ENCODE data around the gene TMEM134.
"Not testable (repeated sequence)": the region's sequence is repeated elsewhere in the genome, so short reads cannot be mapped to it uniquely, and the experiment has no call there.

TMEM134 gene

DNA sequence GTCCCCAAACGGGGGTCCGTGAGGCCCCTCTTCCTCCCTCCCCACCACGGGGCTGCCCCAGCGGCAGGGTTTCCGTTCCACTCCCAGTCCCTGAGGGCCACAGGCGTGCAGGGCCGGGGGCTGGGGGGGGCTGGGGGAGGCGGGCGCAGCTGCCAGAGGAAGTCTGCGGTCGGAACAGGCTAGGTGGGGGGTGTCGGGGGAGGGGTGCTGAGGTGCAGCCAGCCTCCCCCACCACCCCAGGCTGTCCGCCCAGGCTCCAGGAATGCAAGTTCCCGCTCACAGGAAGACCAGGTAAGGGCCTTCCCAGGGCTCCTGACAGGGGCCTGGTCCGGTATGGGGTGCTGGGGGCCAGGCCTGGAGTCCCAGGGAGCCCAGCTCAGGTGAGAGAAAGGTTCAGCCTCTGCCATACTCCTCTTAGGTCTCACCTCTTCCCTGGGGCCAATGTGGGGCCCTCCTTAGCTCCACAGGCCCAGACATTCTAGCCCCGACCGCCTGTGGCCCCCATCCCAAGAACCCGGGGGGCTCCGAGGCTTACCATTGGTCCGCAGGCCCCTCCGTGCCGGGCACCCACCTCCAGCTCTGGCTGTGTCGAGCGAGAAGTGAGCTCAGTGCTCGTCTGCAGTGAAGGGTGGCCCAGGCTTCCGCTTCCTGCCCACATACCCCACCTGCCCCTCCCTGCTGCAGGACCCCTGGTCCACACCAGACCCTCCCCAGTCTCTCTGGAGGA is 31.8 kb downstream of the TMEM134 start, which contains the start of gene PTPRCAP:
Gene PTPRCAP (minus strand): TSS at position 601 of the 727 bp plus-strand sequence. CDS start 63 bp downstream, at position 538.
- DNase-seq: peak; percentile 60

- DNase-seq: peak; percentile 81
These were observed 32.5 kb downstream of the TMEM134 start for GRCh38 chr11:67436459-67437081.

DNA sequence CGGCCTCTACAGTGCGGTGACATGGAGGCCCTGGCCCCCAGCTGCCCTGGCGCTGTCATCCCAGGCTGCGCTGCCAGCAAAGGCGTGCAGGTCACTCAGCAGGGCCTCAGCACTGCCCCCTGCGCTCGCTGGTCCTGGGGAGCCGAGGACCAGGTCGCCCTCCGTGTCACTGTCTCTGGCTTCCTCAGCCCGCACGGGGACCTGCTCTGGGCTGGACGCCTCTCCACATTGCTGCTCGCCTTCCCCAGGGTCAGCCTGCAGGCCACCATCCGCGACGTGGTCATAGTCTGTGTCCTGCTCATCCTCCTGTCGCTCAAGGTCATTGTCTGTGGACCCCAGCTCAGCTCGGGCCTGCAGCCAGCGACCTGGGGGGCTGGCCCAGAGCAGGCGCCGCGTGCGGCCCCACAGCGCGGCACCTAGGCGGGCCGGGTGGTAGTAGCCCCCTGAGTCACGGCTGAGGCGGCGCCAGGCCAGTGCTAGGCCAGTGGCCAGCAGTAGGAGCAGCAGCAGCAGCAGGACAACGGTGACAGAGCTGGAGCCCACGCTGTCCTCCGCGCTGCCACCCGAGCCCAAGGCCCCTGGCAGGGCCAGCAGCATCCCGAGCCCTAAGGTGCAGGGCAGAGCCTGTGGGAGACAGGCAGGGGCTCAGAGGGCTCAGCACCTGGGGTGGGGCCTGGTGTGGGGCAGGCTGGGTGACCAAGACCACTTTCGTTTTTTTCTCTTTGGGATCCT is 33.2 kb downstream of the TMEM134 start:
- DNase-seq: no peak

DNA sequence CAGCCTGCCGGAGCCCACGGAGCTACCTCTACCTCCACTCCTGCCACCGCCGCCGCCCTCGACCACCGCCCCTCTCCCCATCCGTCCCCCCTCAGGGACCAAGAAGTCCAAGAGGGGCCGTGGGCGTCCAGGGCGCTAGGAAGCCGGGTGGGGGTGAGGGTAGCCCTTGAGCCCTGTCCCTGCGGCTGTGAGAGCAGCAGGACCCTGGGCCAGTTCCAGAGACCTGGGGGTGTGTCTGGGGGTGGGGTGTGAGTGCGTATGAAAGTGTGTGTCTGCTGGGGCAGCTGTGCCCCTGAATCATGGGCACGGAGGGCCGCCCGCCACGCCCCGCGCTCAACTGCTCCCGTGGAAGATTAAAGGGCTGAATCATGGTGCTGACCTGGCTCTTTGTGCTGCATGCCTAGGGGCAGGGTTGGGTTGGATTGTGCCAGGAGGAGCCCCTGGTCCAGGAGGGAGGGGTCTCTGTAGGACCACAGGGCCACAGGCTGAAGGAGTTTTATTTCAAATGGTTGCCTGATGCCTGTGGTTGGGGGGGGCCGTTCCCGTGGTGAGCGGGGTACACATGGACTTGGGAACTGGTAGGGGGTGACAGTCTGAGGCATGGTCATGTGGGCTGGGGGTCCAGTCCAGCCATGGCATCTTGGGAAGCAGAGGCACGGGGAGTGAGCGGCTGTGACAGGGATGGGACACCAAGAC is 33.9 kb downstream of the TMEM134 start:
- no peak for DNase-seq

- no peak for DNase-seq
These were observed 34.6 kb downstream of the TMEM134 start for GRCh38 chr11:67434395-67434881.

DNA sequence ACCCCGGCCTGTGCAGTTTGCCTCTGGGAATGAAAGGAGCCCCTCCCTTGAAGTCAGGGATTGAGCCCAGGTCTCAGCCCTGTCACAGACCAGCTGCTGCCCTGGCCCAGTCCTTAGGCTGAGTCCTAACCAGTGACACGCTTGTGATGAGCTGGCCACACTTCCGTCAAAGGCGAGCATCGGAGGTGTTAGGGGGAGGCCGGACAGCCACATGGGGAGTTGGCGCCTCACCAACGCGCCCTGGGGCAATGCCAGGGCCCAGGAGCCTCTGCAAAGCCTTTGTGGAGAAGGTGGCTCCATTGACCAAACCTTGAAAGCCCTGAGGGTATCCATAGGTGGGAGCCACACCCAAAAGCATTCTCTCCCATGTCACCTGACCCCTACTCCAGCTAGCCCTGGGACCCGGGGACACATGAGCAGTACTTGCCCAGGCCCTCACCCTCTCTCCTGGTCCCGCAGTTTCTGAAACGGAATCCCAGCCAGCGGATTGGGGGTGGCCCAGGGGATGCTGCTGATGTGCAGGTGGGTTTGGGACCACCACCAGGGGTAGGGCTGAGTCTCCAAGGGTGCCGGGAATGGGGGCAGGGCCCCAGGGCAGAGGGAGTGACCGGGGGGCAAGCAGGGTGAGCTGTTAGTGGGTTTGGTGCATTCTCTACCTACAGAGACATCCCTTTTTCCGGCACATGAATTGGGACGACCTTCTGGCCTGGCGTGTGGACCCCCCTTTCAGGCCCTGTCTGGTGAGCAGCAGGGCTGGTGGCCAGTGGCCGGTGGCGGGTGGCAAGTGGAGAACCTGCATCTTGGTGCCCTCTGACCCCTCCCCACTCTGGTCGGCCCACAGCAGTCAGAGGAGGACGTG is 35.3 kb downstream of the TMEM134 start:
- DNase-seq: no peak

GRCh38 chr11:67432655-67433349 is 36.2 kb downstream of the TMEM134 start:
- DNase-seq: no peak

DNA sequence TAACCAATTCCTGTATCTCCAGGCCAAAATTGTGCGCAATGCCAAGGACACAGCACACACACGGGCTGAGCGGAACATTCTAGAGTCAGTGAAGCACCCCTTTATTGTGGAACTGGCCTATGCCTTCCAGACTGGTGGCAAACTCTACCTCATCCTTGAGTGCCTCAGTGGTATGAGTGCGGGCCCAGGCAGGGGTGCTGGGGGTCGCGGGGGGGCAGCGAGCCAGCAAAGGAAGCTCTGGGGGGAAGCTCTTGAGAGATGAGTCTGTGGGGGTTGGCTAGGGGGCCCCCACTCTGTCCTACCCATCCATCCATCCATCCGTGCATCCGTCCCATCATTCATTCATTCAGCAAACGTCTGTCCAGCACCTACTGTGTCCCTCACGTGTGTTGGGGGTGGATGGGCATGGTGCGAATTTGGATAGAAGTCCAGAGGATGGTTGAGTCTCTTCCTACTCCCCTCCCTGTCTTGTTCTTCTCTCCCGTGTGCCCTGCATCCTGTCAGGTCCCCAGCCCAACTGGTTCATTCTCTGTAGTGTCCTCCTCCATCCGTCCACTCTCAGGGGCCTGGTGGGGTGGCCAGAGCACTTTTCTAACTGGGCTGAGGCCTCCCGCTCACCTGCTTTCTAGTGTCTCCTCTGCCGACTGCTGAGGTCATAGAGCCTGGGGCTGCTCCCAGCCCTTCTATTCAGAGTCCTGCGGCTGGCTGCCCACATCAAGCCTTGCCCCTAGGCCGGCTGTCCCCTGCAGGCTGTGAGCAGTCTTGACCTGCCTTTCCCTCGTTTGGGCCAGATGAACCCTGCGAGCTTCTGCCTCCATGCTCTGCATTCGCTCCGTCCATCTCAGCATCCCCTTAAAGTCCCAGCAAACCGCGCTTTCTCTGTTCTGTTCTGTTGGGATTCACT is 37.5 kb downstream of the TMEM134 start:
- DNase-seq: no peak

DNA sequence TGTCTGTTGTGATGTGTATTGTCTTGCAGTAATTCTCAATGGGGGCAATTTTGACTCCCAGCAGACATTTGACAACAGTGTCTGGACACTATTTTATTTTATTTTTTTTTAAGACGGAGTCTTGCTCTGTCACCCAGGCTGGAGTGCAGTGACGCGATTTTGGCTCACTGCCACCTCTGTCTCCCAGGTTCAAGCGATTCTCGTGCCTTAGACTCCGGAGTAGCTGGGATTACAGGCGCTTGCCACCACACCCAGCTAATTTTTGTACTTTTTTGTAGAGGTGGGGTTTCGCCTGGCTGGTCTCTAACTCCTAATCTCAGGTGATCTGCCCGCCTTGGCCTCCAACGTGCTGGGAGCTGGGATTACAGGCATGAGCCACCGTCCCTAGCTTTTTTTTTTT is 39.3 kb downstream of the TMEM134 start:
- DNase-seq: no peak

- no peak for DNase-seq
These were observed 39.9 kb downstream of the TMEM134 start for GRCh38 chr11:67429038-67429668.

GRCh38 chr11:67428052-67429001 is 40.7 kb downstream of the TMEM134 start, which contains the start of gene RPS6KB2:
RPS6KB2 (plus strand) TSS chr11:67428494; CDS start chr11:67428546, 52 bp downstream.
- DNase-seq: peak; percentile 99

GRCh38 chr11:67427364-67427859 is 41.6 kb downstream of the TMEM134 start:
- not testable (repeated sequence) for DNase-seq

DNA sequence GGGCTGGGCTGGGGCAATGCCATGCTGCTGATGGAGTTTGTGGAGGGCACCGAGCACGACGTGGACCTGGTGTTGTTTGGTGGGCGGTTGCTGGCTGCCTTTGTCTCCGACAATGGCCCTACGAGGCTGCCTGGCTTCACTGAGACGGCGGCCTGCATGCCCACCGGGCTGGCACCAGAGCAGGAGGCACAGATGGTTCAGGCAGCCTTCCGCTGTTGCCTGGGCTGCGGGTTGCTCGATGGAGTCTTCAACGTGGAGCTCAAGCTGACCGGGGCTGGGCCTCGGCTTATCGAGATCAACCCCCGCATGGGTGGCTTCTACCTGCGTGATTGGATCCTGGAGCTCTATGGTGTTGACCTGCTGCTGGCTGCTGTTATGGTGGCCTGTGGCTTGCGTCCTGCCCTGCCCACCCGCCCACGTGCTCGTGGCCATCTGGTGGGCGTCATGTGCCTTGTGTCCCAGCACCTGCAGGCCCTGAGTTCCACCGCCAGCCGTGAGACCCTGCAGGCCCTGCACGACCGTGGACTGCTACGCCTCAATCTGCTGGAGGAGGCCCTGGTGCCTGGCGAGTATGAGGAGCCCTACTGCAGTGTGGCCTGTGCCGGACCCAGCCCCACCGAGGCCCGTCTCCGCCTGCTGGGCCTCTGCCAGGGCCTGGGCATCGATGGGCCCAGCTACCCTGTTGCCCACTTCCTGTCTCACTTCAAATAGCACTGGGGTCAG is 45.0 kb downstream of the TMEM134 start:
- DNase-seq: no peak

DNA sequence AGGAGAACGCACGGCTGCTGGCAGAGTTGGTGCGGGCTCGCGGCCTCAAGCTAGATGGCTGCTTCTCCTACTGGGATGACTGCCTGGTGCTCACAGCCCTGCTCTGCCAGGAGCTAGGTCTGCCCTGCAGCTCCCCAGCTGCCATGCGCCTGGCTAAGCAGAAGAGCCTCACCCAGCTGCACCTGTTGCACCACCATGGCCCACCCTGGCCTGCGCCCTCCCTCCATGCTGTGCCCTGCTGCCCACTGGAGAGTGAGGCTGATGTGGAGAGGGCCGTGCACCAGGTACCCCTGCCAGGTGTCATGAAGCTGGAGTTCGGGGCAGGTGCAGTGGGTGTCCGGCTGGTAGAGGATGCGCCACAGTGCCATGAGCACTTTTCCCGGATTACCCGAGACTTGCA is 45.6 kb downstream of the TMEM134 start:
- DNase-seq: no peak

- DNase-seq: no peak
These were observed 46.2 kb downstream of the TMEM134 start for GRCh38 chr11:67422891-67423290.

GRCh38 chr11:67421430-67422031 is 47.5 kb downstream of the TMEM134 start:
- no peak for DNase-seq
